ENCODE measurements around the gene OR10P1.

OR10P1 gene

DNA sequence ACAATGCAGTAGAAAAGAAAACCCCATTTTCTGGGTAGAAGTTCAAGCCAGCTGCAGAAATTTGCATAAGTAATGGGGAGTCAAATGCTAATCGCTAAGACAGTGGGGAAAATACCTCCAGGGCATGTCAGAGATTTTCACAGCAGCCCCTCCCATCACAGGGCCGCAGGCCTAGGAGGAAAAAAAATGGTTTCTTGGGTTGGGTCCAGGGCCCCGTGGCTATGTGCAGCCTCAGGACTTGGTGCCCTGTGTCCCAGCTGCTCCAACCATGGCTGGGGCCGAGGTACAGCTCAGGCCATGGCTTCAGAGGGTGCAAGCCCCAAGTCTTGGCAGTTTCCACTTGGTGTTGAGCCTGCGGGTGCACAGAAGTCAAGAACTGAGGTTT is 14.6 kb downstream of the OR10P1 start:
- DNase-seq (ENCODE audit: low read depth), result no peak

- no peak for DNase-seq (ENCODE audit: low read depth)
Observed at GRCh38 chr12:55652352-55652751, 15.7 kb downstream of the OR10P1 start.

- DNase-seq (ENCODE audit: low read depth), result no peak
Observed at GRCh38 chr12:55653031-55653430, 16.3 kb downstream of the OR10P1 start.

DNA sequence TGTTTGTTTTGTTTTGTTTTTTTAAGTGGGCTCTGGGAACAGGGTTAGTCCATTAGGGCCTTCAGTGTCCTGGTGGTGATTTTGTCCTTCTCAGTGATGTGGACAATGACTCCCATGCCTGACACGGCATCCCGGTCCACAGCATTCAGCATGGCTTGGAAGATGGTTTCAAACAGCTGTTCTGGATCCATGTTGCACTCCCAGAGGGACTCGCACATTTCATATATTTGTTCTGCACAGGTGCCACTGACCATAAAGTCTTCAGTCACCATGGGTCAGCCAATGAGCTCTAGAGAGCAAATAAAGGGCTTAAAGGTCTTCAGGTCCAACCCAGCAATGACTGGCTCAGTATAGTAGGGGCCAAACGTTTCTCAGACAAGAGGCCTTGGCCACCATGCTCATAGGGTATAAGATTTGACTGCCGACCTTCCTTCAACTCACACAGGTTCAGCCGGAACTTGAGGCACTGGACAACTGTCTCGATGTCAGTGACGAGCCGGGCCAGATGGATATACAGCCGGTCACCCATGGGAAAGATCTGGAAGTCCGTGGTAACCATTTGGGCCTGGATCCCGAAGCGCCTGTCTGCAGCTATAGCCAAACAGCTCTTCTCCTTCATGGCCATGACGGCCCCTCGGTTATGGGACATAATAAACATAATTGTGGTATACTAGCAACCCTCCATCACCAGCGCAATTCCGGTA is 18.0 kb downstream of the OR10P1 start:
- no peak for DNase-seq (ENCODE audit: low read depth)

- no peak for DNase-seq (ENCODE audit: low read depth)
Observed at GRCh38 chr12:55657212-55657611, 20.5 kb downstream of the OR10P1 start.

GRCh38 chr12:55658212-55658611 is 21.5 kb downstream of the OR10P1 start:
- DNase-seq (ENCODE audit: low read depth), result no peak

DNA sequence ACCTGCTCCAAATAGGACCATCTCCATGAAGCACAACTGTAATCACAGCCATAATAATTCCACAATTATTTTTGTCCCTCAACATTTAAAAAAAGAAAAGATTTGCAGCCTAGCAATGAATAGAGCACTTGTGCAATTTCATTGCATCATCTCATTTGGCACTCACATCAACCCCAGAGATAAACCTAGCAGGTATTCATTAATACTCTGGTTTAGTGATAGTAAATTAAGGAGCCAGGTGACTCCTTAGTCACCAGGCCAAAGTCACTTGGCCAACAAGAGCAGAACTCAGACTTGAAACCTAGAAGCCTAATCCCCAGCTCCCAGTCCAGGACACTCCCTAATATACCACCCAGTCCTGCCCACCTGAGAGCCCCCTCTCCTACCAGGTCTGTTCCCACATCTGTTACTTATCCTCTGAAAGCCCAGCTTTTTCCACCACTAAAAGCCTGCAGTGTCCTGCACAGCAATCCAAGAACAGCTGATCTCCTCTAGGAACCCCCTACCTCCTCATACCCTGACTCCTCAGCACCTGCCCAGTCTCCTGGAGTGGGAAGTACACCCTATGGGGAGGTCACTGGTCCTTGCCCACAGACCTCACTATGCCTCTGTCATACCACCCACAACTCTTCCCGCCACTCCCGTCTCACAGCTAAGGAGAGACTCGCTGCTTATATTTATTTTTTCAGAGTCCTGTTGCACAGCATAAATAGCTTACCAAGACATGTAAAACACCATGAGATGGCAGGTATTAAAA is 22.1 kb downstream of the OR10P1 start:
- no peak for DNase-seq (ENCODE audit: low read depth)

- DNase-seq (ENCODE audit: low read depth), result no peak
Observed at GRCh38 chr12:55659486-55660385, 23.0 kb downstream of the OR10P1 start.

DNA sequence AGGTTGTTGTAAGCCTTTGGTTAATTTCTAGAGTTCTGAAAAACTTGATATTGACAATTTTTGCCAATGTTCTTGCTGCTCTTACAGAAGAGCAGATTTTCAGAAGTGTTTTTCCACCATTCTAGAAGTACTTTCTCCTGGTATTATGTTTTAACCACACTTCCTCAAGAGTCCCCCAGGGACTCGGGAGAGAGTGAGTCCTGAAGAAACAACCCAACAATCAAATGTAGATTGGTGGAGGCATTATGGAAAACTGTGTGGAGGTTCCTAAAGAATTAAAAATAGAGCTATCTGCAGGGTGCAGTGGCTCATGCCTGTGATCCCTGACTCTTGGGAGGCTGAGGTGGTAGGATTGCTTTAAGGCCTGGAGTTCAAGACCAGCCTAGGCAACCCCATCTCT is 26.7 kb downstream of the OR10P1 start:
- DNase-seq (ENCODE audit: low read depth), result no peak

DNA sequence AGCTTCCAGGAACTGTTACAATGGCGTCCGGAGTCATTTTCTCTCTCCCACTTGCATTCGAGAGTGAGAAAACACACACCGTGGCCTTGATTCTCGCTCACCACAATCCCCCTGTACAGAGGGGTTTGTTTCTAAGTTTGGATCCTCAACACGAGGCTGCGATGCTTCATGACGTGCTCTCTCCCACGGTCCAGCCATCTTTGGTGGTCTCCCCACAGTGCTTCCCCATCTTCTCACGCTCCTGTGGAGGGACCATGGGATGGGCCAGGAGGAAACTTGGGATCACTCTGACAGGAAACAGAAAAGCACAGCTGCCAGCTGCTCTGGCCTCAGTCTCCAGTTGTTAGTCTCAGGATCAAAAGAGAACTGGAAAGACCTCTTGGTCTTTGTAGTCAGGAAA is 28.1 kb downstream of the OR10P1 start:
- DNase-seq (ENCODE audit: low read depth), result no peak

DNA sequence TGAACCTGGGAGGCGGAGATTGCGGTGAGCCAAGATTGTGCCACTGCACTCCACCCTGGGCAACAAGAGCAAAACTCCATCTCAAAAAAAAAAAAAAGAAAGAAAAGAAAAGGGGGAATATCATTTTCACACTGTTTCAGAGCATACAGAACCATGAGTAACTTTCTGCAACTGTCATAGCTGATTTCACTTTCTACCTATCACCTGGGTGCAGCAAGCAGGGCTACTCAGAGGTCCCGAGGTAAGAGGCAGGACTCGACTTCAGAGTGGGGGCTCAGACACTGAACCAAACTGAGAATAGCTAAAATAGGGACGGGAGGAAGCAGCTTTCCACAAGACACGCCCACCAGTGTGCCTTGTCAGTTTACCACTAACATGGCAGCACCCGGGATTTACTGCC is 29.8 kb downstream of the OR10P1 start:
- no peak for DNase-seq (ENCODE audit: low read depth)

DNA sequence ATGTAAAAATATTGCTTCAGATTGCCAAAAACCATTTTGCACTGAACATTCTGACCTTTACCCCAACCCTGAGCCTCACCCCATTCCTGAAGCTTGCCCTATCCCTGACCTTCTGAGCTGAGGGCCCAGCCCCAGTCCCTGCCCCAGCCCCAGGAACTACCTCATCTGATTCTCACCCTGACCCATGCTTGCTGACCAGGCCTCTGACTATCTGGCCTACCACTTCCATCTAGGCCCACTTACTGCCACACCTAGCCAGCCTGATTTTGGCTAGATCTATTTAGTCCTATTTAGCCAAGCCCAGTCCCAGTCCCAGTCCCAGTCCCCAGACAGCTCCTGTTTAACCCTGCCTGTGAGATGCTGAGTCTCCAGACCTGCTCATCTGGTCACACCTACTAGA is 33.6 kb downstream of the OR10P1 start:
- no peak for DNase-seq (ENCODE audit: low read depth)

DNA sequence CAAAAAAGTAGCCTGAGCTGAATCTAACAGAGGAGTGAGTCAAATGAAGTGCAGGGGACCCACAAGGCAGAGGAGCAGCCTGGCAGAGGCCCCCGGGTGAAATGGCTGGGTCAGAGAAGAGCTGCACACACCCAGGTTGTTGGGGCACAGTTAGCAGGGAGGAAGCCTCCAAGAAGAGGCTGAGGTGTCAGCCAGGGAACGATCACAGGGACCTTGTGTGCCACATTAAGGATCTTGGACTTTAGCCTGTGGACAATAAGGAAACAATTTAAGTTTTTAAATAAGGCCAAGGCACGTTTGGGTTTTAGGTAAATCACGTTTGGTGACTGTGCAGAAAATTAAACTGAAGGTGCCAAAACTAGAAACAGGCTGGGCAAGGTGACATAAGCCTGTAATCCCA is 35.1 kb downstream of the OR10P1 start:
- DNase-seq (ENCODE audit: low read depth), result no peak

GRCh38 chr12:55673638-55674037 is 36.9 kb downstream of the OR10P1 start:
- no peak for DNase-seq (ENCODE audit: low read depth)

DNA sequence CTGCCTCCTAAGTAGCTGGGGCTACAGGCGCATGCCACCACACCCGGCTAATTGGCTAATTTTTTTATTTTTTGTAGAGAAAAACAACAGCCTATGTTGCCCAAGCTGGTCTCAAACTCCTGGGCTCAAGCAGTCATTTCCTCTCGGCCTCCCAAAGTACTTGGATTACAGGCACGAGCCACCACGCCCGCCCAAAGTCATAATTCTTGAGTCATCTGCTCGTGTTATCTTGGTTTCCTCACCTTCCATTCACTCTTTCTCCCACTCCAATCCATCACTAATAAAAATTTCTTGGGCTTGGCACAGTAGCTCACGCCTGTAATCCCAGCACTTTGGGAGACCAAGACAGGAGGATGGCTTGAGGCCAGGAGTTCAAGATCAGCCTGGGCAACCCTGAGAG is 39.0 kb downstream of the OR10P1 start:
- no peak for DNase-seq (ENCODE audit: low read depth)

DNA sequence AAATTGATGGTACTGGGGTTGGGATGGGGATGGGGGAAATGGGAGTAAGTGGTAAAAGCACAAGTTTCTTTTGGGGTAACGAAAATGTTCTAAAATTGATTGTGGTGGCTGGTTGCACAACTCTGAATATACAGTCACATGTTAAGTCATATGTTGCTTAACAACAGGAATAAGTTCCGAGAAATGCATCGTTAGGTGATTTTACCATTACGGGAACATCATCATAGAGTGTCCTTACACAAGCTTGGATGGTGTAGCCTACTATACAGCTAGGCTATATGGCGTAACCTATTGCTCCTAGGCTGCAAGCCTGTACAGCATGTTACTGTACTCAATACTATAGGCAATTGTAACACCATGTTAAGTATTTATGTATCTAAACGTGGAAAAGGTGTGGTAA is 40.0 kb downstream of the OR10P1 start:
- DNase-seq (ENCODE audit: low read depth), result no peak

GRCh38 chr12:55679691-55680090 is 43.0 kb downstream of the OR10P1 start:
- DNase-seq (ENCODE audit: low read depth), result no peak

GRCh38 chr12:55681142-55682077 is 44.7 kb downstream of the OR10P1 start:
- no peak for DNase-seq (ENCODE audit: low read depth)

- no peak for DNase-seq (ENCODE audit: low read depth)
Observed at GRCh38 chr12:55682087-55682796, 45.5 kb downstream of the OR10P1 start.

- no peak for DNase-seq (ENCODE audit: low read depth)
Observed at GRCh38 chr12:55683676-55684075, 47.0 kb downstream of the OR10P1 start.

DNA sequence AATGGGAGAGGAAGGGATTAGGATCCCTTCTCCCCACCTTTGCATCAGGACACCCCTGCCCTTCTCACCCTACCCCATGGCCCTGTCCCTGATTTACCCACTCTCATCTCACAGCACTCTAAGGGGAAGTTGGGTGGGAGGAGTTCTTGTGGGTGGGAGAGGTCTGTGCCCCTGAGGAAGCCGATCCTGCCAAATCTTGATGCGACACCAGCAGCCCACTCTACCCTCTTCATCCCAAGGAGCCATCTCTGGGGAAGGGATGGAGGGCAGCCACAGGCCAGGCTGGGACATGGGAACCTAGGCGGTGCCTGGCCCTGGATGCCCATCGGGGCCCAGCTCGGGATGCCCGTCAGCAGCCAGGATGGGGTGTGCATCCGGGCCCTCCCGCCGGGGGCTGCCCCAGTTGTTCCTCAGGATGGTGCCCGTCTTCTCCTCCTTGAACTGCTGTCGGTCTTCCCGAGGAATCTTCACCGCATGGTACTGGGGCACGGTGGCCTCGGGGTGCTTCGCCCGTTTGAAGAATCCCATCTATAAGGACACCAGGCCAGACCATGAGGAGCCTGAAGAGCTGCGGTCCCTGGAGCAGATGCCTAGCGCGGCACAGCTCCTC is 48.2 kb downstream of the OR10P1 start:
- DNase-seq (ENCODE audit: low read depth), result no peak

All from activated T-helper 1 cell treated with Interleukin-2 at 50 U/mL for 16 hours (primary cell).